Measurements from ENCODE around the gene PXT1.
"Not testable (repeated sequence)": the region's sequence is repeated elsewhere in the genome, so short reads cannot be mapped to it uniquely, and the experiment has no call there.

Gene PXT1

GRCh38 chr6:36443471-36444428 lies 1.1 kb upstream of the PXT1 start:
- DNase-seq (ENCODE audit: low spot score): peak; percentile 49

- no peak for DNase-seq (ENCODE audit: low spot score)
These were observed 467 bp downstream of the PXT1 start for GRCh38 chr6:36442103-36442670.

GRCh38 chr6:36441307-36441894 lies 1.3 kb downstream of the PXT1 start:
- peak; percentile 55 for DNase-seq (ENCODE audit: low spot score)

- DNase-seq (ENCODE audit: low spot score): no peak
These were observed 6.2 kb downstream of the PXT1 start for GRCh38 chr6:36436466-36436865.

GRCh38 chr6:36432151-36432671 lies 10.4 kb downstream of the PXT1 start:
- DNase-seq (ENCODE audit: low spot score): no peak

GRCh38 chr6:36431197-36431596 lies 11.5 kb downstream of the PXT1 start:
- DNase-seq (ENCODE audit: low spot score): no peak

- peak; percentile 46 for DNase-seq (ENCODE audit: low spot score)
These were observed 12.3 kb downstream of the PXT1 start for GRCh38 chr6:36430351-36430750.

GRCh38 chr6:36428911-36429310 lies 13.7 kb downstream of the PXT1 start:
- DNase-seq (ENCODE audit: low spot score): no peak

- DNase-seq (ENCODE audit: low spot score): no peak
These were observed 16.0 kb downstream of the PXT1 start for GRCh38 chr6:36426622-36427021.

GRCh38 chr6:36423101-36423824 lies 19.4 kb downstream of the PXT1 start:
- DNase-seq (ENCODE audit: low spot score): peak; percentile 99

- DNase-seq (ENCODE audit: low spot score): no peak
These were observed 19.9 kb downstream of the PXT1 start for GRCh38 chr6:36422714-36423100.

- DNase-seq (ENCODE audit: low spot score): no peak
These were observed 23.3 kb downstream of the PXT1 start for GRCh38 chr6:36419310-36419709.

GRCh38 chr6:36418558-36418957 lies 24.1 kb downstream of the PXT1 start:
- DNase-seq (ENCODE audit: low spot score): no peak

GRCh38 chr6:36414481-36414880 lies 28.2 kb downstream of the PXT1 start:
- no peak for DNase-seq (ENCODE audit: low spot score)

GRCh38 chr6:36413489-36414480 lies 28.9 kb downstream of the PXT1 start:
- no peak for DNase-seq (ENCODE audit: low spot score)

GRCh38 chr6:36409718-36410117 lies 32.9 kb downstream of the PXT1 start:
- not testable (repeated sequence) for DNase-seq (ENCODE audit: low spot score)

- DNase-seq (ENCODE audit: low spot score): no peak
These were observed 38.5 kb downstream of the PXT1 start for GRCh38 chr6:36404164-36404563.

- no peak for DNase-seq (ENCODE audit: low spot score)
These were observed 40.2 kb downstream of the PXT1 start for GRCh38 chr6:36402481-36402880.

- no peak for DNase-seq (ENCODE audit: low spot score)
These were observed 42.7 kb downstream of the PXT1 start for GRCh38 chr6:36399970-36400369.

GRCh38 chr6:36392621-36393020 lies 50.0 kb downstream of the PXT1 start:
- DNase-seq (ENCODE audit: low spot score): no peak

GRCh38 chr6:36389353-36389752 lies 53.3 kb downstream of the PXT1 start:
- no peak for DNase-seq (ENCODE audit: low spot score)

All from D341Med (cell line).